Transverse colon (tissue), 4 donors: ENCODE measurements around the gene ZBTB16. TPM values are rescaled to one million over a fixed set of nuclear protein-coding genes. Genes with fewer than 3 reads are reported as not detected.

Experiments used
- DNase-seq: peaks from one replicate; pipeline ENCODE4 v3.0.0-alpha.2; 2019
- H3K27ac ChIP-seq, 4 donors: fragments of 200-600 bp; sonication (generic); 2 replicates each; pipeline ENCODE4 v1.5.1; 2016 to 2018; ENCODE audit warnings: inconsistent platforms in 4 of 4
- H3K27me3 ChIP-seq: fragments of 200-600 bp; sonication (generic); 2 replicates; pipeline ENCODE4 v1.5.1; 2017; ENCODE audit warnings: inconsistent platforms
- H3K36me3 ChIP-seq, 4 donors: fragments of 200-600 bp; sonication (generic); 2 replicates each; pipeline ENCODE4 v1.5.1; 2017 to 2019; ENCODE audit warnings: inconsistent platforms in 4 of 4
- H3K4me1 ChIP-seq, 4 donors: fragments of 200-600 bp; sonication (generic); 2 replicates each; pipeline ENCODE4 v1.5.1; 2017 to 2020; ENCODE audit warnings: inconsistent platforms in 4 of 4
- H3K4me3 ChIP-seq, 4 donors: fragments of 200-600 bp; sonication (generic); 1 replicate in 1 of 4; 2 replicates in 3 of 4; pipeline versions ENCODE4 v1.5.1 to v1.6.1; 2017 to 2019; ENCODE audit warnings: inconsistent platforms in 4 of 4
- H3K9me3 ChIP-seq, 2 donors: fragments of 200-600 bp; sonication (generic); 2 replicates each; pipeline ENCODE4 v1.5.1; 2017 to 2019; ENCODE audit warnings: inconsistent platforms in 2 of 2
- CTCF ChIP-seq, 5 experiments: fragments of 200-600 bp in 3 of 5; fragments of 450-650 bp in 2 of 5; sonication (generic) in 3 of 5; IDR thresholded peaks; 1 replicate in 2 of 5; 2 replicates in 3 of 5; pipeline ENCODE4 v1.5.1; 2016 to 2017; ENCODE audit warnings: antibody characterized with exemption in 5 of 5, inconsistent platforms in 3 of 5, mild to moderate bottlenecking in 2 of 5, moderate library complexity in 1 of 5
- EP300 ChIP-seq: sonication (generic); formaldehyde crosslinking; IDR thresholded peaks from one replicate; pipeline ENCODE4 v1.6.1; 2017; ENCODE audit warnings: antibody characterized with exemption, low read depth
- POLR2A ChIP-seq: fragments of 450-650 bp; IDR thresholded peaks from one replicate; pipeline ENCODE4 v1.6.1; 2016; ENCODE audit warnings: antibody characterized with exemption, mild to moderate bottlenecking, moderate library complexity
- POLR2AphosphoS5 ChIP-seq, 3 donors: sonication (generic); formaldehyde crosslinking; IDR thresholded peaks; one replicate each; pipeline ENCODE4 v1.6.1; 2016; ENCODE audit warnings: antibody characterized with exemption in 3 of 3
- WGBS, 2 donors: methylation state at CpG; one replicate each; pipeline ENCODE4 v1.1.5; 2018; ENCODE audit warnings: low coverage in 1 of 2; 5-methylcytosine and 5-hydroxymethylcytosine counted together
- in situ Hi-C, 4 donors: fragments of 200-750 bp; cut with MboI; loops; one replicate each; pipeline versions ENCODE4 v1.15.0 to v1.15.1; 2017; ENCODE audit warnings: low sequenced_read_pairs in 3 of 4, low pct_ligation_motif_present in 1 of 4, low pct_unique_long_range_greater_than_20kb in 1 of 4
- intact Hi-C: fragments of 100-400 bp; cut with DNase I; formaldehyde crosslinking; loops from one replicate; pipeline ENCODE4 v1.15.1; 2023; ENCODE audit warnings: low total_unique reads
- total RNA-seq, 4 donors: library from RNA; depleted of rRNA; stranded (reverse); fragments of >200 nt; gene quantifications; one replicate each; pipeline ENCODE4 v1.1.0, GENCODE V29; 2016

The ZBTB16 gene
- total RNA-seq, 4 donors from 2014 or later, result 108 to 271 (median 155) TPM

GRCh38 chr11:114291842-114292680, 232.6 kb downstream of the ZBTB16 start:
- no peak for TF ChIP-seq EP300
- no peak for TF ChIP-seq CTCF (IDR thresholded peaks at IDR 0.05)
- no peak for TF ChIP-seq POLR2AphosphoS5 (IDR thresholded peaks at IDR 0.05)
- no peak for TF ChIP-seq POLR2A
- H3K4me3 ChIP-seq, result peak overlapping the region in 1 of 4 donors; percentile 11
- intact Hi-C loops (no loop called here), in situ Hi-C loops (no loop called here)
- peak overlapping the region; percentile 43 to 88 (median 58) for H3K27ac ChIP-seq
- WGBS, 2 donors, result 35% methylated on average over 4 of the region's 4 CpGs
- H3K9me3 ChIP-seq, result no peaks in the 10 kb centered on the region
- peaks cover 0 to 23% (median 9%) of the 10 kb centered on the region in 4 donors for H3K4me1 ChIP-seq
- DNase-seq, result no peak
- no peaks in the 10 kb centered on the region for H3K27me3 ChIP-seq
- H3K36me3 ChIP-seq, result no peaks in the 10 kb centered on the region

DNA sequence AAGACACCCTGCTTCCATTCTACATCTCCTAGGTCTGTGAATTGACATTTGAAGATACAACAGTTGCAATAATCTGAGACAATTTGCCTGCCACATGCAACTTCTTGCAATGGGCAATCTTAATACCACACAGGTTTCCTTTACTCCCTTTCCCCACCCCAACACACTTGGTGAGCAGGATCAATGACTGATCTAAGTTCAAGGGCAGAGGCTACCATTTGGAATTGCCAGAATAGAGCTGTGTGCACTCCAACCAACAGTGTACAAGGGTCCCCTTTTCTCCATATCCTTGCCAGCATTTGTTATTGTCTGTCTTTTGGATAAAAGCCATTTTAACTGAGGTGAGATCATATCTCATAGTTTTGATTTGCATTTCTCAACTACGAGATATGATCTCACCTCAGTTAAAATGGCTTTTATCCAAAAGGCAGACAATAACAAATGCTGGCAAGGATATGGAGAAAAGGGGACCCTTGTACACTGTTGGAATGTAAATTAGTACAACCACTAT, 233.7 kb downstream of the ZBTB16 start:
- 44 to 65% methylated on average over 1 of the region's 1 CpG for WGBS, 2 donors
- H3K4me1 ChIP-seq, result peaks cover 0 to 23% (median 9%) of the 10 kb centered on the region in 4 donors
- no peaks in the 10 kb centered on the region for H3K36me3 ChIP-seq
- peak overlapping the region; percentile 88 to 94 (median 90) for H3K27ac ChIP-seq
- no peak for TF ChIP-seq POLR2AphosphoS5 (IDR thresholded peaks at IDR 0.05)
- TF ChIP-seq POLR2A, result no peak
- TF ChIP-seq EP300, result no peak
- TF ChIP-seq CTCF (IDR thresholded peaks at IDR 0.05), result no peak
- DNase-seq, result no peak
- in situ Hi-C loops, result no loop called here
- no peak overlapping the region for H3K4me3 ChIP-seq
- intact Hi-C loops, result no loop called here
- H3K27me3 ChIP-seq, result no peaks in the 10 kb centered on the region
- H3K9me3 ChIP-seq, result no peaks in the 10 kb centered on the region

DNA sequence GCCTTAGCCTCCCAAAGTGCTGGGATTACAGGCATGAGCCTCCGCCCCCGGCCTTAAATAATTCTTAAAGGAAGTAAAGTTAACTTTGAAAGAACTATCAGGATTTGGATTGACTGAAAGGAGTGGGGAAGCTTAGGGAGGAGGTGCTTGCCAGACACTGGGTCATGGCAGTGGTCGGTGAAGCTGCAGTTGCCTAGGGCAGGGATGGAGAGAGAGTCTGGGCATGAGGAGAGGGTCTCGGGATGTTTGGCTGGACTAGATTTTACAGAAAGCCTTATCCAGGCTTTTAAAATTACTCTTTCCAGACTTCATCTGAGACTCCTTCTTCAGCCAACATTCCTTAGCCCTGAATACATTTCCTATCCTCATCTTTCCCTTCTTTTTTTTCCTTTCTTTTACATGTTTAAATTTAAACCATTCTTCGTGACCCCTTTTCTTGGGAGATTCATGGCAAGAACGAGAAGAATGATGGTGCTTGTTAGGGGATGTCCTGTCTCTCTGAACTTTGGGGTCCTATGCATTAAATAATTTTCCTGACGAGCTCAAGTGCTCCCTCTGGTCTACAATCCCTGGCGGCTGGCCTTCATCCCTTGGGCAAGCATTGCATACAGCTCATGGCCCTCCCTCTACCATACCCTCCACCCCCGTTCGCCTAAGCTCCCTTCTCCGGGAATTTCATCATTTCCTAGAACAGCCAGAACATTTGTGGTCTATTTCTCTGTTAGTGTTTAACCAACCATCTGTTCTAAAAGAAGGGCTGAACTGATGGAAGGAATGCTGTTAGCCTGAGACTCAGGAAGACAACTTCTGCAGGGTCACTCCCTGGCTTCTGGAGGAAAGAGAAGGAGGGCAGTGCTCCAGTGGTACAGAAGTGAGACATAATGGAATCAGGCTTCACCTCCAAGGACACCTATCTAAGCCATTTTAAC, 236.4 kb downstream of the ZBTB16 start, which contains the start of gene NNMT:
Gene NNMT, plus strand, starts transcription at position 724 of the 929 bp plus-strand sequence. Its CDS starts 158 bp downstream, at position 882.
- no peak for TF ChIP-seq CTCF (IDR thresholded peaks at IDR 0.05)
- TF ChIP-seq POLR2AphosphoS5 (IDR thresholded peaks at IDR 0.05), result peak; percentile 72 to 87 (median 86)
- TF ChIP-seq POLR2A, result peak; percentile 77
- peak; percentile 86 for TF ChIP-seq EP300
- peak within 1 kb of the TSS; percentile 88 to 94 (median 90) for H3K27ac ChIP-seq
- in situ Hi-C loops (no loop called here), intact Hi-C loops (no loop called here)
- 48 to 57% methylated on average over 9 to 11 of the region's 11 CpGs for WGBS, 2 donors
- H3K36me3 ChIP-seq, result no peaks in the 10 kb centered on the region
- no peaks in the 10 kb centered on the region for H3K9me3 ChIP-seq
- H3K4me3 ChIP-seq, result peak within 1 kb of the TSS; percentile 6 to 43 (median 16)
- no peaks in the 10 kb centered on the region for H3K27me3 ChIP-seq
- DNase-seq, result peak; percentile 31
- peaks cover 0 to 18% (median 9%) of the 10 kb centered on the region in 4 donors for H3K4me1 ChIP-seq
